ENCODE results near the gene MACROD2. TPM values are rescaled to one million over a fixed set of nuclear protein-coding genes. Genes with fewer than 3 reads are reported as not detected.

MACROD2 gene
- 10 to 100 TPM in 2 of 4 donors, 1 to 10 TPM in 2; 4.6 to 33.0 (median 8.3) TPM for total RNA-seq

DNA sequence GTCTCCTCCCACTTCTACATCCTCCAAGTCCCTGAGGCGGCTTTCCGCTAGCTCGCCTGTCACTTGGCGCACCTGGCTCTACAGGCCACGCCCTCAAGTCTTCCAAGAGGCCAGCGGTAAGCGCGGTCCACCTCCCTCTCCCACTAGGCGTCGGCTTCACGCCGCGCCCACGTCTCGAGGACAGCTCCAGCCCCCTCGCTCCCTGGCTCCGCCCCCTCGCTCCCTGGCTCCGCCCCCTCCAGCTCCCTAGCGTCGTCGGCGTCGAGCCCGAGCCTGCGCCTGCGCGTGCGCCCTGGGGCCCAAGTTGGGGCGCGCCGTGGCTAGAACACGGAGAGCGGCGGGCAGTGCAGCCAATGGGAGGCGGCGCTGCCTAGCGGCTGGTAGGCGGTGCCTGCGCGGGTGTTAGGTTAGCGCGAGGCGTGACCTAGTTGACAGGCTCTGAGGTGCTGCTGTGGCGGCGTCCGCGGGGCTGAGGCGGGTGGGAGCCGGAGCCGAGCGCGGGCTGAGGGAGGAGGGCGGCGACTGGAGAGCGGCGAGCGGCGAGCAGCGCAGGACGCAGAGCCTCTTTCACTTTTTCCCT, at the start of gene MACROD2:
TSS of gene MACROD2 (plus strand) at position 431 of the 580 bp plus-strand sequence.
- in situ Hi-C loops (cut with MboI; ENCODE audit: low pct_ligation_motif_present in 1 of 4, low pct_unique_long_range_greater_than_20kb in 1 of 4, low sequenced_read_pairs in 3 of 4) = no loop called here
- no peaks in the 10 kb centered on the region for H3K36me3 ChIP-seq
- H3K4me3 ChIP-seq = peak within 1 kb of the TSS; percentile 64 to 75 (median 68)
- no peaks in the 10 kb centered on the region for H3K27me3 ChIP-seq
- WGBS, 2 donors (ENCODE audit: low coverage in 1 of 2) = 9% methylated on average over 37 of the region's 61 CpGs; no CpG with 5 or more reads in 1 of the 2 donors
- peaks cover 0 to 6% (median 1%) of the 10 kb centered on the region in 4 donors for H3K4me1 ChIP-seq
- peaks cover 0 to 7% of the 10 kb centered on the region in 2 donors for H3K9me3 ChIP-seq
- peak; percentile 96 for DNase-seq
- H3K27ac ChIP-seq = peak within 1 kb of the TSS; percentile 80 to 88 (median 84)
- intact Hi-C loops (cut with DNase I; ENCODE audit: low total_unique reads) = loop anchor here (5.0 kb wide), 1 partner anchor 1417 kb away; no protein-coding TSS in a partner anchor
- no peak for TF ChIP-seq EP300 (IDR thresholded peaks at IDR 0.05; ENCODE audit: low read depth)
- TF ChIP-seq POLR2AphosphoS5 (IDR thresholded peaks at IDR 0.05) = peak; percentile 81 to 86 (median 84)
- TF ChIP-seq, protein P1, sequence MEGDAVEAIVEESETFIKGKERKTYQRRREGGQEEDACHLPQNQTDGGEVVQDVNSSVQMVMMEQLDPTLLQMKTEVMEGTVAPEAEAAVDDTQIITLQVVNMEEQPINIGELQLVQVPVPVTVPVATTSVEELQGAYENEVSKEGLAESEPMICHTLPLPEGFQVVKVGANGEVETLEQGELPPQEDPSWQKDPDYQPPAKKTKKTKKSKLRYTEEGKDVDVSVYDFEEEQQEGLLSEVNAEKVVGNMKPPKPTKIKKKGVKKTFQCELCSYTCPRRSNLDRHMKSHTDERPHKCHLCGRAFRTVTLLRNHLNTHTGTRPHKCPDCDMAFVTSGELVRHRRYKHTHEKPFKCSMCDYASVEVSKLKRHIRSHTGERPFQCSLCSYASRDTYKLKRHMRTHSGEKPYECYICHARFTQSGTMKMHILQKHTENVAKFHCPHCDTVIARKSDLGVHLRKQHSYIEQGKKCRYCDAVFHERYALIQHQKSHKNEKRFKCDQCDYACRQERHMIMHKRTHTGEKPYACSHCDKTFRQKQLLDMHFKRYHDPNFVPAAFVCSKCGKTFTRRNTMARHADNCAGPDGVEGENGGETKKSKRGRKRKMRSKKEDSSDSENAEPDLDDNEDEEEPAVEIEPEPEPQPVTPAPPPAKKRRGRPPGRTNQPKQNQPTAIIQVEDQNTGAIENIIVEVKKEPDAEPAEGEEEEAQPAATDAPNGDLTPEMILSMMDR (IDR thresholded peaks at IDR 0.05) = peak in 4 of 5 experiments; percentile 11 to 33 (median 19)
- peak; percentile 71 for TF ChIP-seq POLR2A (IDR thresholded peaks at IDR 0.05)

- in situ Hi-C loops (cut with MboI; ENCODE audit: low pct_ligation_motif_present in 1 of 4, low pct_unique_long_range_greater_than_20kb in 1 of 4, low sequenced_read_pairs in 3 of 4) = no loop called here
- H3K9me3 ChIP-seq = no peaks in the 10 kb centered on the region
- no peak overlapping the region for H3K4me3 ChIP-seq
- TF ChIP-seq POLR2AphosphoS5 (IDR thresholded peaks at IDR 0.05) = no peak
- TF ChIP-seq, protein P1 (IDR thresholded peaks at IDR 0.05) = no peak
- no peak for TF ChIP-seq POLR2A (IDR thresholded peaks at IDR 0.05)
- TF ChIP-seq EP300 (IDR thresholded peaks at IDR 0.05; ENCODE audit: low read depth) = no peak
- no peak overlapping the region for H3K27ac ChIP-seq
- no peaks in the 10 kb centered on the region for H3K4me1 ChIP-seq
- intact Hi-C loops (cut with DNase I; ENCODE audit: low total_unique reads) = no loop called here
- no peak for DNase-seq
- H3K36me3 ChIP-seq = no peaks in the 10 kb centered on the region
- H3K27me3 ChIP-seq = no peaks in the 10 kb centered on the region
- WGBS, 2 donors (ENCODE audit: low coverage in 1 of 2) = 65% methylated on average over 3 of the region's 3 CpGs; no CpG with 5 or more reads in 1 of the 2 donors
Measured at GRCh38 chr20:13947719-13948118, 47.6 kb upstream of the MACROD2 start.

- in situ Hi-C loops (cut with MboI; ENCODE audit: low pct_ligation_motif_present in 1 of 4, low pct_unique_long_range_greater_than_20kb in 1 of 4, low sequenced_read_pairs in 3 of 4) (no loop called here), intact Hi-C loops (cut with DNase I; ENCODE audit: low total_unique reads) (loop anchor here (5.0 kb wide), 1 partner anchor 131 kb away; no protein-coding TSS in a partner anchor)
- WGBS, 2 donors (ENCODE audit: low coverage in 1 of 2) = 68 to 76% methylated on average over 5 to 6 of the region's 6 CpGs
- H3K36me3 ChIP-seq = no peaks in the 10 kb centered on the region
- no peak for TF ChIP-seq POLR2A (IDR thresholded peaks at IDR 0.05)
- no peak for TF ChIP-seq EP300 (IDR thresholded peaks at IDR 0.05; ENCODE audit: low read depth)
- TF ChIP-seq POLR2AphosphoS5 (IDR thresholded peaks at IDR 0.05) = no peak
- TF ChIP-seq, protein P1 (IDR thresholded peaks at IDR 0.05) = no peak
- H3K4me1 ChIP-seq = no peaks in the 10 kb centered on the region
- no peak overlapping the region for H3K4me3 ChIP-seq
- no peaks in the 10 kb centered on the region for H3K27me3 ChIP-seq
- H3K9me3 ChIP-seq = no peaks in the 10 kb centered on the region
- H3K27ac ChIP-seq = no peak overlapping the region
- DNase-seq = no peak
Measured at GRCh38 chr20:13953227-13953626, 42.1 kb upstream of the MACROD2 start.

GRCh38 chr20:13960119-13960518, 35.2 kb upstream of the MACROD2 start:
- in situ Hi-C loops (cut with MboI; ENCODE audit: low pct_ligation_motif_present in 1 of 4, low pct_unique_long_range_greater_than_20kb in 1 of 4, low sequenced_read_pairs in 3 of 4) (no loop called here), intact Hi-C loops (cut with DNase I; ENCODE audit: low total_unique reads) (no loop called here)
- no peaks in the 10 kb centered on the region for H3K9me3 ChIP-seq
- H3K27ac ChIP-seq = no peak overlapping the region
- TF ChIP-seq POLR2AphosphoS5 (IDR thresholded peaks at IDR 0.05) (no peak), POLR2A (IDR thresholded peaks at IDR 0.05) (no peak), EP300 (IDR thresholded peaks at IDR 0.05; ENCODE audit: low read depth) (no peak)
- TF ChIP-seq, protein P1 (IDR thresholded peaks at IDR 0.05) = no peak
- no peak overlapping the region for H3K4me3 ChIP-seq
- no peaks in the 10 kb centered on the region for H3K27me3 ChIP-seq
- DNase-seq = no peak
- 61 to 73% methylated on average over 2 of the region's 2 CpGs for WGBS, 2 donors (ENCODE audit: low coverage in 1 of 2)
- H3K36me3 ChIP-seq = no peaks in the 10 kb centered on the region
- H3K4me1 ChIP-seq = no peaks in the 10 kb centered on the region
